HL-60 (cell line): ENCODE data around the gene NME3.

ENCODE experiments used
- CTCF ChIP-seq: IDR thresholded peaks from one replicate; pipeline ENCODE4 v1.5.1; 2011; ENCODE audit warnings: low read length, control low read depth, inconsistent platforms; ENCODE audit not compliant: insufficient read depth
- GABPA ChIP-seq: IDR thresholded peaks from 2 replicates; pipeline ENCODE4 v1.6.1; 2012; ENCODE audit warnings: low read depth
- REST ChIP-seq: IDR thresholded peaks from 2 replicates; pipeline ENCODE4 v1.6.1; 2012; ENCODE audit warnings: low read depth; ENCODE audit not compliant: insufficient replicate concordance

DNA sequence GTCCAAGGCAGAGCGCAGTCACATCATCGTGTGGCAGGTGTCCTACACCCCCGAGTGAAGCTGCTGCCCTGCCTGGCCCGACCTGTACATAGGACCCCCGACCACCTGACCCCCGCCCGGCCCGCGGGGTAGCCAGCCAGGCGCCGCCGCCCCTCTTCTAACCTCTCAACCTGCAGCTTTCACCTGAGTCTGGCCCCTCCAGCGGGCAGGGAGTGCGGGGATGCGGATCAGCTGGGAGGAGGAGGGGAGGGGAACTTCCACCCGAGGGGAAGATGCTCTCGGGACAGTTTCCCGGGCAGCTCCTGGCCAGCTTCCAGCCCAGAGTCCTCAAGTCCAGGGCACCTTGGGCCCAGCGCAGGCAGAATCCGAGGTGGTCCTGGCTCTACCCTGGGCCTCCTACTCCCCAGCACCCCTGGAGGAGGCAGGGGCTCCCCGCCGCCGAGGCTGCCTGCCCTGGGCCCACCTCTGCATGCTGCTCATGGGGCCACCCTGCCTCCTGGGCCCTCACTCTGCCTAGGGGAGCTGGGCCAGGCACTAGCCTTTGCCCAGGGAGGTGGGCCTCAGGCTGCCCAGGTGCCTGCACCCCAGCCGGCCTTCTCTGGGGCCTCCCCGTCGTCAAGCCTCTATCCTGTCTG is 2.5 kb downstream of the NME3 start:
- TF ChIP-seq CTCF (no peak), REST (no peak), GABPA (no peak)
